ENCODE measurements around the gene OR52D1. TPM values are rescaled to one million over a fixed set of nuclear protein-coding genes. Genes with fewer than 3 reads are reported as not detected.

OR52D1 gene
- total RNA-seq, 3 donors from 2014 or later = not detected

- no peak for ATAC-seq
- intact Hi-C loops (cut with DNase I, micrococcal nuclease) = no loop called here
- DNase-seq = no peak
Observed at GRCh38 chr11:5486421-5486820, 2.1 kb upstream of the OR52D1 start.

DNA sequence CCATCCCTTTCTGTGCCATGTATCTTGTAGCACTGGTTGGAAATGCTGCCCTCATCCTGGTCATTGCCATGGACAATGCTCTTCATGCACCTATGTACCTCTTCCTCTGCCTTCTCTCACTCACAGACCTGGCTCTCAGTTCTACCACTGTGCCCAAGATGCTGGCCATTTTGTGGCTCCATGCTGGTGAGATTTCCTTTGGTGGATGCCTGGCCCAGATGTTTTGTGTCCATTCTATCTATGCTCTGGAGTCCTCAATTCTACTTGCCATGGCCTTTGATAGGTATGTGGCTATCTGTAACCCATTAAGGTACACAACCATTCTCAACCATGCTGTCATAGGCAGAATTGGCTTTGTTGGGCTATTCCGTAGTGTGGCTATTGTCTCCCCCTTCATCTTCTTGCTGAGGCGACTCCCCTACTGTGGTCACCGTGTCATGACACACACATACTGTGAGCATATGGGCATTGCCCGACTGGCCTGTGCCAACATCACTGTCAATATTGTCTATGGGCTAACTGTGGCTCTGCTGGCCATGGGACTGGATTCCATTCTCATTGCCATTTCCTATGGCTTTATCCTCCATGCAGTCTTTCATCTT is 414 bp downstream of the OR52D1 start:
- Histone ChIP-seq H3K9me3 (no peaks in the 10 kb centered on the region), H3K4me3 (no peak overlapping the region), H3K36me3 (ENCODE audit: low read depth) (no peaks in the 10 kb centered on the region), H3K4me1 (ENCODE audit: low read depth) (no peaks in the 10 kb centered on the region)
- DNase-seq (no peak), ATAC-seq (no peak)
- TF ChIP-seq, protein P1, sequence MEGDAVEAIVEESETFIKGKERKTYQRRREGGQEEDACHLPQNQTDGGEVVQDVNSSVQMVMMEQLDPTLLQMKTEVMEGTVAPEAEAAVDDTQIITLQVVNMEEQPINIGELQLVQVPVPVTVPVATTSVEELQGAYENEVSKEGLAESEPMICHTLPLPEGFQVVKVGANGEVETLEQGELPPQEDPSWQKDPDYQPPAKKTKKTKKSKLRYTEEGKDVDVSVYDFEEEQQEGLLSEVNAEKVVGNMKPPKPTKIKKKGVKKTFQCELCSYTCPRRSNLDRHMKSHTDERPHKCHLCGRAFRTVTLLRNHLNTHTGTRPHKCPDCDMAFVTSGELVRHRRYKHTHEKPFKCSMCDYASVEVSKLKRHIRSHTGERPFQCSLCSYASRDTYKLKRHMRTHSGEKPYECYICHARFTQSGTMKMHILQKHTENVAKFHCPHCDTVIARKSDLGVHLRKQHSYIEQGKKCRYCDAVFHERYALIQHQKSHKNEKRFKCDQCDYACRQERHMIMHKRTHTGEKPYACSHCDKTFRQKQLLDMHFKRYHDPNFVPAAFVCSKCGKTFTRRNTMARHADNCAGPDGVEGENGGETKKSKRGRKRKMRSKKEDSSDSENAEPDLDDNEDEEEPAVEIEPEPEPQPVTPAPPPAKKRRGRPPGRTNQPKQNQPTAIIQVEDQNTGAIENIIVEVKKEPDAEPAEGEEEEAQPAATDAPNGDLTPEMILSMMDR (IDR thresholded peaks at IDR 0.05) = no peak
- intact Hi-C loops (cut with DNase I, micrococcal nuclease) = no loop called here

More at GRCh38 chr11:5486421-5486820, 2.1 kb upstream of the OR52D1 start:
- H3K9me3 ChIP-seq = no peaks in the 10 kb centered on the region
- H3K4me3 ChIP-seq = no peak overlapping the region
- TF ChIP-seq, protein P1 (IDR thresholded peaks at IDR 0.05) = no peak
- H3K4me1 ChIP-seq (ENCODE audit: low read depth) = no peaks in the 10 kb centered on the region
- H3K36me3 ChIP-seq (ENCODE audit: low read depth) = no peaks in the 10 kb centered on the region

DNA sequence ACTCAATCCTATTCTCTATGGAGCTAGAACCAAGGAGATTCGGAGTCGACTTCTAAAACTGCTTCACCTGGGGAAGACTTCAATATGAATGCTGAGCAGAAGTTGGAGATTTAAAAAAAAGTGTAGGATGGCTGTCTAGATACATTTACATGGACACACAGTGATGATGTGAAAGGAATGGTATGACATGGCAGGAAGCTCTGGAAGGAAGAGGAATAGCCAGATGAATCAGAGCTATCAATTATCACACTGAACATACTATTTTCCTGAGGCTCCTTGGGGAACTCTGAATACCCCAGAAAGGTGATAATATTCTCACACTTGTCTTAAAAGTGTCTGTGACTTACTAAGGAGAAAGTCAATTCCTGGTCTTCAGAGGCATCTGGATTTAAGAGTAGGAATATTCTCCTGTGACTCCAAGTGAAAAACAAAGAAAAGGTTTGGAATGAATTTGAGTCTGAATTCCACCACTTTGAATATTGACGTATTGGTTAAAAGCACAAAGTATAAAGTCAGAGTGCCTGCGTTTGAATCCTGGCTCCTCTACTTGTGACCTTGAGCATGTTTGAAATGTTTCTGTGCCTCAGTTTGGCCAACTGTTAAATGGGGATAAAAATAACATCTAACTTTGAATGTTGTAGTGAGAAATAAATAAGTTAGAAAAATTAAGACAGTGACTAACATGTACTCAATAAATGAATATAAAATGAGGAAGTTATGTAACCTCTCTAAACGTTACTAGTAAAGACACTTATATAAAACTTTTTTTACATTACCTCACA is 1.3 kb downstream of the OR52D1 start:
- H3K9me3 ChIP-seq = no peaks in the 10 kb centered on the region
- intact Hi-C loops (cut with DNase I, micrococcal nuclease) = no loop called here

GRCh38 chr11:5499671-5500070 is 11.2 kb downstream of the OR52D1 start:
- no peaks in the 10 kb centered on the region for H3K4me1 ChIP-seq (ENCODE audit: low read depth)
- no peak overlapping the region for H3K4me3 ChIP-seq
- ATAC-seq (no peak), DNase-seq (no peak)
- intact Hi-C loops (cut with DNase I, micrococcal nuclease) = no loop called here
- H3K9me3 ChIP-seq = no peaks in the 10 kb centered on the region
- TF ChIP-seq, protein P1 (IDR thresholded peaks at IDR 0.05) = no peak
- no peaks in the 10 kb centered on the region for H3K36me3 ChIP-seq (ENCODE audit: low read depth)

More for the DNA sequence above, 1.3 kb downstream of the OR52D1 start:
- Histone ChIP-seq H3K4me1 (ENCODE audit: low read depth) (no peaks in the 10 kb centered on the region), H3K4me3 (no peak overlapping the region), H3K36me3 (ENCODE audit: low read depth) (no peaks in the 10 kb centered on the region)
- TF ChIP-seq, protein P1 (IDR thresholded peaks at IDR 0.05) = no peak
- DNase-seq (no peak), ATAC-seq (no peak)

- no peak for ATAC-seq
- intact Hi-C loops (cut with DNase I, micrococcal nuclease) = no loop called here
Observed at GRCh38 chr11:5500393-5500801, 11.9 kb downstream of the OR52D1 start.

More at GRCh38 chr11:5500393-5500801, 11.9 kb downstream of the OR52D1 start:
- Histone ChIP-seq H3K36me3 (ENCODE audit: low read depth) (no peaks in the 10 kb centered on the region), H3K4me1 (ENCODE audit: low read depth) (no peaks in the 10 kb centered on the region), H3K9me3 (no peaks in the 10 kb centered on the region), H3K4me3 (no peak overlapping the region)
- TF ChIP-seq, protein P1 (IDR thresholded peaks at IDR 0.05) = no peak
- no peak for DNase-seq

Measured in mucosa of descending colon (tissue), 3 donors.